Sigmoid colon (tissue), 7 donors: ENCODE measurements around the gene FRA10AC1. TPM values are rescaled to one million over a fixed set of nuclear protein-coding genes. Genes with fewer than 3 reads are reported as not detected.

Experiments
- DNase-seq: peaks from one replicate; pipeline ENCODE4 v3.0.0-alpha.2; 2019
- H3K27ac ChIP-seq, 4 donors: fragments of 200-600 bp; sonication (generic); one replicate each; pipeline ENCODE4 v1.5.1; 2016 to 2019; ENCODE audit warnings: mild to moderate bottlenecking in 1 of 4
- H3K27me3 ChIP-seq, 3 donors: fragments of 200-600 bp; sonication (generic); one replicate each; pipeline ENCODE4 v1.5.1; 2019; ENCODE audit warnings: mild to moderate bottlenecking in 1 of 3
- H3K36me3 ChIP-seq, 4 donors: fragments of 200-600 bp; sonication (generic); one replicate each; pipeline ENCODE4 v1.5.1; 2016 to 2019
- H3K4me1 ChIP-seq, 4 donors: fragments of 200-600 bp; sonication (generic); one replicate each; pipeline ENCODE4 v1.5.1; 2017 to 2019
- H3K4me3 ChIP-seq, 4 donors: fragments of 200-600 bp; sonication (generic); one replicate each; pipeline ENCODE4 v1.5.1; 2017 to 2019; ENCODE audit warnings: mild to moderate bottlenecking in 2 of 4, moderate library complexity in 1 of 4
- H3K9me3 ChIP-seq, 4 donors: fragments of 200-600 bp in 3 of 4; sonication (generic) in 3 of 4; one replicate each; pipeline versions ENCODE4 v1.5.1 to v1.6.1; 2013 to 2019
- EP300 ChIP-seq, 4 donors: sonication (generic); formaldehyde crosslinking; IDR thresholded peaks; one replicate each; pipeline ENCODE4 v1.6.1; 2017; ENCODE audit warnings: antibody characterized with exemption in 4 of 4
- POLR2A ChIP-seq, 2 donors: fragments of 450-650 bp; IDR thresholded peaks; one replicate each; pipeline ENCODE4 v1.6.1; 2016; ENCODE audit warnings: antibody characterized with exemption in 2 of 2, mild to moderate bottlenecking in 2 of 2, moderate library complexity in 2 of 2
- POLR2AphosphoS5 ChIP-seq, 4 donors: sonication (generic); formaldehyde crosslinking; IDR thresholded peaks; one replicate each; pipeline ENCODE4 v1.6.1; 2017; ENCODE audit warnings: antibody characterized with exemption in 4 of 4
- WGBS, 2 donors: extraction: QIAGEN DNeasy Blood & Tissue Kit; methylation state at CpG; one replicate each; pipeline ENCODE4 v1.1.7; 2013; 5-methylcytosine and 5-hydroxymethylcytosine counted together
- intact Hi-C: fragments of 100-400 bp; cut with DNase I; formaldehyde crosslinking; loops from one replicate; pipeline ENCODE4 v1.15.1; 2023
- polyA plus RNA-seq, 3 donors: library from polyadenylated mRNA; stranded (reverse); fragments of 200-250 nt; gene quantifications; one replicate each; pipeline ENCODE4 v1.2.3, GENCODE V29; 2013
- total RNA-seq, 4 donors: library from RNA; depleted of rRNA; stranded (reverse); fragments of >200 nt; gene quantifications; one replicate each; pipeline ENCODE4 v1.1.0, GENCODE V29; 2016
- TF ChIP-seq, protein P1 (sequence below), 4 experiments: fragments of 450-650 bp in 3 of 4; fragments of 200-600 bp in 1 of 4; IDR thresholded peaks; one replicate each; pipeline ENCODE4 v1.5.1; 2016 to 2019; ENCODE audit warnings: antibody characterized with exemption in 4 of 4, mild to moderate bottlenecking in 3 of 4, moderate library complexity in 2 of 4
- donor health status: healthy with polysubstance abuse.
- donor health status: Bipolar disorder and iron deficiency.
- donor health status: healthy.

Gene FRA10AC1
- total and polyA plus RNA-seq, 7 donors, result 4.2 to 23.5 (median 11.8) TPM

DNA sequence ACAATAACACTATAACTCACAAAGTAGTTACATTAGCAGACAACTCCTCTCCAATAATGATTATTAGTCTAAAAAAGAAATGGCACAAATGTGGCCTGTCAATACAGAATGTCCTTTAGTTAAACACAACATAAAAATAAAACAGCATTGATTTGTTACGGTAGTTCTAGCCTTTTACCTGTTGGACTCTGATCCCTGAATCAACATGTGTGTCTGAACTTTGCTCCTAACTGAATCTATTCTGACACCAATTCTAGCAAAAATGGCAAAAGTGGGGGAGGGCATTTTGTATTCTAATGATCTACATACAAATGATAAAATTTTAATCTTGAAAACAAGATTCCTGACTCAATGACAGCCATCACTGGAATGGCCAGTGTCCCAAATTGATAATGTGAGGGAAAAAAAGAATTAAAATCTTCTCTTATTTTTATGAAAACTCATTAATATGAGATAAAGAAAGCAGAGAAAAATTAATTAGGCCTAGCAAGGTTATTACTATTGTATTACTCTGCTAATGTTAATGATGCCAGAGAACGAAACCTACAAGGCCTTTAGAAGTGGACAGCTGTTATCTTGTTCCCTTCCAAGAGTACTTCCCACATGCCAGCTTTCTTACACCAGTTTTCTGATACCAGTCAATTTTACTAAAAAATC, 30.2 kb downstream of the FRA10AC1 start:
- H3K4me3 ChIP-seq, result no peak overlapping the region
- no peaks in the 10 kb centered on the region for H3K9me3 ChIP-seq
- H3K27me3 ChIP-seq, result no peaks in the 10 kb centered on the region
- H3K4me1 ChIP-seq, result no peaks in the 10 kb centered on the region
- intact Hi-C loops, result no loop called here
- H3K27ac ChIP-seq, result no peak overlapping the region
- DNase-seq, result no peak
- 63 to 85% methylated on average over 2 of the region's 2 CpGs for WGBS, 2 donors
- no peak for TF ChIP-seq POLR2A (IDR thresholded peaks at IDR 0.05)
- TF ChIP-seq, protein P1, sequence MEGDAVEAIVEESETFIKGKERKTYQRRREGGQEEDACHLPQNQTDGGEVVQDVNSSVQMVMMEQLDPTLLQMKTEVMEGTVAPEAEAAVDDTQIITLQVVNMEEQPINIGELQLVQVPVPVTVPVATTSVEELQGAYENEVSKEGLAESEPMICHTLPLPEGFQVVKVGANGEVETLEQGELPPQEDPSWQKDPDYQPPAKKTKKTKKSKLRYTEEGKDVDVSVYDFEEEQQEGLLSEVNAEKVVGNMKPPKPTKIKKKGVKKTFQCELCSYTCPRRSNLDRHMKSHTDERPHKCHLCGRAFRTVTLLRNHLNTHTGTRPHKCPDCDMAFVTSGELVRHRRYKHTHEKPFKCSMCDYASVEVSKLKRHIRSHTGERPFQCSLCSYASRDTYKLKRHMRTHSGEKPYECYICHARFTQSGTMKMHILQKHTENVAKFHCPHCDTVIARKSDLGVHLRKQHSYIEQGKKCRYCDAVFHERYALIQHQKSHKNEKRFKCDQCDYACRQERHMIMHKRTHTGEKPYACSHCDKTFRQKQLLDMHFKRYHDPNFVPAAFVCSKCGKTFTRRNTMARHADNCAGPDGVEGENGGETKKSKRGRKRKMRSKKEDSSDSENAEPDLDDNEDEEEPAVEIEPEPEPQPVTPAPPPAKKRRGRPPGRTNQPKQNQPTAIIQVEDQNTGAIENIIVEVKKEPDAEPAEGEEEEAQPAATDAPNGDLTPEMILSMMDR (IDR thresholded peaks at IDR 0.05), result no peak
- no peak for TF ChIP-seq EP300 (IDR thresholded peaks at IDR 0.05)
- no peak for TF ChIP-seq POLR2AphosphoS5 (IDR thresholded peaks at IDR 0.05)
- peaks cover 0 to 98% (median 16%) of the 10 kb centered on the region in 4 donors for H3K36me3 ChIP-seq

DNA sequence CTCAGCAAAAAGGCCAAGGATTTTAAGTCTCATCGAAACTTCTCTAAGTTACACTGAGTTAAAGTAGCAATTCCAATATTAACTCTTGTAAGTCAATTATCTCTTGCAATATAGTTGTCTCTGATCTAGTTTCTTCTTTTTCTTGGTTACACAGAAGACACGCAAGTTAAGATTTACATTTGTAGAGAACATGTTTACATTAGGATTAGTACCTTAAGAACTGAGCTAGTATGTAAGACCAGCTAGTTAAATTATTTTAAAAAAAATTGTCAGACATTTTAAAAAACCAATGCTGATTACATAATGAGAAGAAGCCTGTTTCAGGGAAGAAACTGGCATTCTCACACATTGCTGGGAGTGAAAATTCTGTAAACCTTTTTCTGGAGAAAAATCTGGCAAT, 31.4 kb downstream of the FRA10AC1 start:
- WGBS, 2 donors, result 94 to 96% methylated on average over 2 of the region's 2 CpGs
- Histone ChIP-seq H3K27ac (no peak overlapping the region), H3K9me3 (no peaks in the 10 kb centered on the region), H3K27me3 (no peaks in the 10 kb centered on the region), H3K4me1 (no peaks in the 10 kb centered on the region), H3K4me3 (no peak overlapping the region), H3K36me3 (peaks cover 0 to 97% (median 19%) of the 10 kb centered on the region in 4 donors)
- DNase-seq, result no peak
- TF ChIP-seq POLR2A (IDR thresholded peaks at IDR 0.05) (no peak), EP300 (IDR thresholded peaks at IDR 0.05) (no peak), POLR2AphosphoS5 (IDR thresholded peaks at IDR 0.05) (no peak)
- TF ChIP-seq, protein P1 (IDR thresholded peaks at IDR 0.05), result no peak
- intact Hi-C loops, result no loop called here

GRCh38 chr10:93670372-93670771, 32.0 kb downstream of the FRA10AC1 start:
- no peak overlapping the region for H3K4me3 ChIP-seq
- intact Hi-C loops, result no loop called here
- TF ChIP-seq EP300 (IDR thresholded peaks at IDR 0.05) (no peak), POLR2A (IDR thresholded peaks at IDR 0.05) (no peak), POLR2AphosphoS5 (IDR thresholded peaks at IDR 0.05) (no peak)
- TF ChIP-seq, protein P1 (IDR thresholded peaks at IDR 0.05), result no peak
- no peaks in the 10 kb centered on the region for H3K4me1 ChIP-seq
- no peak for DNase-seq
- peaks cover 0 to 97% (median 18%) of the 10 kb centered on the region in 4 donors for H3K36me3 ChIP-seq
- no peak overlapping the region for H3K27ac ChIP-seq
- H3K9me3 ChIP-seq, result no peaks in the 10 kb centered on the region
- no peaks in the 10 kb centered on the region for H3K27me3 ChIP-seq

DNA sequence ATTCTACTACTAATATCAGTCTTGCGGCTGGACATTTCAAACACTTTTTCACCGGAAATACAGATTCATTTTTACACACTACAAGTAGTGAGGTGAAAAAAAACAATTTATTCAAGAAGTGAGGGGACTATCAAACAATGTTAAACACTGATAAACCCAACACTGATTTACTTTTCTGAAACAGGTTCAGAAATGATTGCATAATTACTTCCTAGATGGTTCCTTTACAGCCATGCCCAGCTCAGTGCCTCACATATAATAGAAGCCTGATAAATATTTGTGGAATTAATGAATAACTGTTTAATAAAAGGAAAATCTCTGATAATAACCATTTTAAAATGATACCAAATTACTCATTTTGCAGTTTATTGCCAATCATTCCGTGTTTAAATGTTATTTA, 34.6 kb downstream of the FRA10AC1 start:
- intact Hi-C loops, result no loop called here
- H3K27ac ChIP-seq, result no peak overlapping the region
- H3K9me3 ChIP-seq, result no peaks in the 10 kb centered on the region
- H3K4me3 ChIP-seq, result no peak overlapping the region
- H3K4me1 ChIP-seq, result no peaks in the 10 kb centered on the region
- DNase-seq, result no peak
- TF ChIP-seq EP300 (IDR thresholded peaks at IDR 0.05), result no peak
- no peak for TF ChIP-seq POLR2AphosphoS5 (IDR thresholded peaks at IDR 0.05)
- TF ChIP-seq, protein P1 (IDR thresholded peaks at IDR 0.05), result no peak
- no peak for TF ChIP-seq POLR2A (IDR thresholded peaks at IDR 0.05)
- no peaks in the 10 kb centered on the region for H3K27me3 ChIP-seq
- WGBS, 2 donors, result 96 to 97% methylated on average over 3 of the region's 3 CpGs
- H3K36me3 ChIP-seq, result peaks cover 0 to 79% (median 15%) of the 10 kb centered on the region in 4 donors

GRCh38 chr10:93666030-93666429, 36.4 kb downstream of the FRA10AC1 start:
- Histone ChIP-seq H3K4me3 (no peak overlapping the region), H3K27me3 (no peaks in the 10 kb centered on the region), H3K27ac (no peak overlapping the region), H3K4me1 (no peaks in the 10 kb centered on the region), H3K36me3 (peaks cover 0 to 65% (median 15%) of the 10 kb centered on the region in 4 donors), H3K9me3 (no peaks in the 10 kb centered on the region)
- no peak for DNase-seq
- 96 to 98% methylated on average over 4 of the region's 4 CpGs for WGBS, 2 donors
- intact Hi-C loops, result no loop called here
- no peak for TF ChIP-seq POLR2AphosphoS5 (IDR thresholded peaks at IDR 0.05)
- TF ChIP-seq, protein P1 (IDR thresholded peaks at IDR 0.05), result no peak
- no peak for TF ChIP-seq POLR2A (IDR thresholded peaks at IDR 0.05)
- TF ChIP-seq EP300 (IDR thresholded peaks at IDR 0.05), result no peak
